Endometrial microvascular endothelial cells (primary cell): Measurements from ENCODE around the gene PLD1. TPM values are rescaled to one million over a fixed set of nuclear protein-coding genes. Genes with fewer than 3 reads are reported as not detected.

Experiments
- in situ Hi-C: cut with HindIII; loops from 2 replicates; pipeline ENCODE4 v1.10.0; 2017; ENCODE audit warnings: low sequenced_read_pairs, low pct_unique_long_range_greater_than_20kb; ENCODE audit errors: inconsistent ontology term
- total RNA-seq: library from RNA; depleted of rRNA; stranded (reverse); fragments of >200 nt; gene quantifications from one replicate; pipeline ENCODE4 v1.2.3, GENCODE V29; 2015; ENCODE audit errors: inconsistent ontology term

The PLD1 gene
- total RNA-seq, 1 donor from 2014 or later: 38.3 TPM

DNA sequence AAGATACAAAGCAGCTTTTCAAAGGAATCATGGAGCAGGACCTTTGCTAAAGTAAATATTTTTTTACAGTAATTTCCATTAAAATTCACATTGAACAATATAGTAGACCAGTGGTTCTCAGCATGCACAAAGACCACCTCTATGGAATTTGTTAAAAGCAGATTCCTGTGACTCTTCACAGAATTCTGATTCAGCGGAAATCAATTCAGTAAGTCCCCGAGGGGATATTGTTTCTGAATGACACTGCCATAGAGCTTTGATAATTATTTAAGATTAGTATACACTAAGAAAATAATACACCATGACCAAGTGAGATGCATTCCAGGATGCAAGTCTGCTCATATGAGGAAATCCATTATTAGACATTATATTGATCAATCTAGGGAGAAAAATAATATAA lies 188.2 kb downstream of the PLD1 start:
- in situ Hi-C loops: no loop called here

- in situ Hi-C loops: no loop called here
Measured at GRCh38 chr3:171620825-171621434, 189.4 kb downstream of the PLD1 start.

DNA sequence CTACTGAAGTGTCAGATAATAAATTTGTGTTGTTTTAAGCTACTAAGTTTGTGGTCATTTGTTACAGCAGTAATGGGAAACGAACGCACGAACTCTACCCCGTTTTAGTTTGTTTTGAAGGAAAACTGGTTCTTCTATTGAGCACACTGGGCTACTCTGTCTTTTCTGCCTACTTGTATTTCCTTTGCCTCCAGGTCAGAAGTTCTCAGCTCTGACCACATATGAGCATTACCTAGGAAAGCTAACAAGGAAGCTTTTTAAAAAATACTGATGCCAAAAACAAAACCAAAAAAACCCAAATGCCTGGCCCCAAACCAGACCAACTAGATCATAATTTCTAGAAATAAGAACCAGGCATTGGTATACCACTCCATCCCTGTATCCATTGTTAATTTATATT lies 193.5 kb downstream of the PLD1 start:
- in situ Hi-C loops: no loop called here

DNA sequence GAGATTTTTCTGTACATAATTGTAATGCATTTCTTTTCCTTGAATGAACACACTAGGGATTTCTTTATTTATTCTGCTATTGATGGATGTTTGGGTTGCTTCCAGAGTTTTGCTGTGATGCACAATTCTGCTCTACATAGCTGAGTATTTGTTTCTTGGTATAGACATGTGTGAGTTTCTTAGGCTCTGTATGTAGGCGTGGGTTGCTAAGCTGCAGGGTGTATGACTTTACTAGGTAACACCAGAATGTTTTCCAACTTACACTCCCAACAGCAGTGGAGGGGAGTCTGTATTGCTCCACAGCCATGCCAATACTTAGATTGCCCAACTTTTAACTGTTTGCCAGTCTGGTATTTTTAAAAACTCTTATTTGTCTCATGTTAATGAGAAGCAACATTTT lies 194.6 kb downstream of the PLD1 start:
- in situ Hi-C loops: no loop called here

DNA sequence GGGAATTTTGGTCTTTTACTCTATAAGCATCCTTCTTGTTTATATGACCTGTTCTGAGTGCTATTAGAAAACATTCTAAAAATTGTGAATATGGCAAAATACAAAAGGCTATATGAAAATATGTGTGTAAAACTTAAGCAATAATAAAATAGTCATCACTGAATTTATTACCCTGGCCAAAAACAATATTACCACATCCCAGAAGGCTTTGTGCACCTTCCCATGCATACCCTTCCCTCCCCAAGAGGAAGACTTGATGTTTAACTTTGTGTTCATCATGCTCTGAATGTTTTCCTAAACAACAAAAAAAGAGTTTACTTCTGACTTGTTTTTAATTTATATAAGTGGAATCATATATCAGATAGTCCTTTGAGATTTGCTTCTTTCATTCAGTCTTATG lies 195.0 kb downstream of the PLD1 start:
- in situ Hi-C loops: no loop called here

DNA sequence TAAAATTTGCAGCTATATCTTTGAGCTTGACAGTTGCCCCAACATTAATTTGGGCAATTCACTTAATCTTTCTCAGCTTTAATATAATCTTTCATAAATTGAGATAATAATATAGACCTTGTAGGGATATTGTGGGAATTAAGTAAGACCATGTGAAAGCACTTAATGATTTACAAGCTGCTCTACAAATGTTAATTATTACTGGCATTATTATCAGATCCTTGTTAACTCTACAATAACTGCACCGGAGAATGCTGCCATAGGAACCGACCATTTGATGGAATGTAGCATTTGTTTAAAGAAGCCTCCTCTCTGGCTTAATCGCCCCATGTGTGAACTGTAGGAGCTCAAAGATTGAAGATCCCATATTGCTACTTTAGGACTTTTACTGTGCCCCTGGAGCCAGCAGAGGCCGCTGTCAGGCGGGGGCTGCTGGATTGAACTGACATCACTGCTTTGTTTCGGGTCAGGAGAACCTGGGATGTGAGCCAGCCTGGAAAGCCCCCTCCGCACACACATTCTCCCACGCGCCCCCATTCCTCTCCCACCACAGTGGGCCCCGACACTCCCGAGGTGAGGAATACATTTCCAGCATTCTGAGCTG lies 195.9 kb downstream of the PLD1 start:
- in situ Hi-C loops: no loop called here

GRCh38 chr3:171607452-171607851 lies 202.8 kb downstream of the PLD1 start:
- in situ Hi-C loops: no loop called here

- in situ Hi-C loops: no loop called here
Measured at GRCh38 chr3:171606151-171606751, 204.0 kb downstream of the PLD1 start.

GRCh38 chr3:171604370-171604769 lies 205.9 kb downstream of the PLD1 start:
- in situ Hi-C loops: no loop called here

- in situ Hi-C loops: no loop called here
Measured at GRCh38 chr3:171602072-171602471, 208.2 kb downstream of the PLD1 start.

DNA sequence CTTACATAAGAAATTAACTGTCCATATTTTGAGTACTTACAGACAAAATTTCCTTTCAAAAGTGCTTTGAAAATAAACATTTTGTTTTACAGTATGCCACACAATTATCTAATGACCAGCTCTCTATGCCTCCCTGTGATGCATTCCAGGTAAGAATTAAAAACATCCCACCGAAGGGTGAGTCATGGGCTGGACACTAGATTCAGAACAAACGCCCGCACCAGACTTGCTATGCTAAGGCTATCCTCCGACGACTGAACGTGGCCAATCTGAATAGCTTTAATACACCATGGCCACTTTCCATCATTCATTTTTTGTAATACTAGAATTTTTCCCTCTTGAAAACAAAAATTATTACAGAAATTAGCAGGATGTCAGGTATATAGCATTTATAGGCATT lies 210.3 kb downstream of the PLD1 start:
- in situ Hi-C loops: no loop called here

DNA sequence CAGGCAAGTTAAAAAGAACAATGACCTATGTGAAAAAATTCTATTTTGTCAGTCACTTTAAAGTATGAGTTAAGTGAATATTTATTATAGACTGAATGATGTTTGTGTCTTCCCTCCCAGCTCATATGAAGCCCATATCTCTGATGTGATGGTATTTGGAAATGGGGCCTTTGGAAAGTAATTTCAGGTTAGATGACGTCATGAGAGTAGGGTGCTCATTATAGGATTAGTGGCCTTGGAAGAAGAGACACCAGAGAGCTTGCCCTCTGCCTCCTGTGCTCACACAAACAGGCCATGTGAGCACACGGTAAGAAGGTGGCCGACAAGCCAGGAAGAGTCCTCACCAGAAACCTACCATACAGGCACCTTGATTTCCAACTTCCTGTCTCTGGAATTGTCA lies 211.3 kb downstream of the PLD1 start:
- in situ Hi-C loops: no loop called here

DNA sequence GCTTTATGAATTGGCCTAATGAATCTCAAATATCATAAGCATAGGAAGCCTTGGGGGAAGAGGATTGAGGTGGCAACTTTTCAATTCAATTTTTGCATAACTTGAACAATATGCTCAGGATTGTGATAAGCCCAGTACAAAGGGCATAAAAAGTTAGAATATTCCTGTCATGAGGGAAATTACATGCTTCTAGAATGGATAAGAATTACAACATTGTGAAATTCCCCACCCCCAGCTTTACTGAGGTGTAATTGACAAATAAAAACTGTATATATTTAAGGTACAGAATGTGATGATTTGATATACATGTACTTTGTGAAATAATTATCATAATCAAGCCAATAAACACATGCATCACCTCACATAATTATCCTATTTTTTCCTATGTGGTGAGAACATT lies 217.5 kb downstream of the PLD1 start:
- in situ Hi-C loops: no loop called here

- in situ Hi-C loops: no loop called here
Measured at GRCh38 chr3:171591070-171591469, 219.2 kb downstream of the PLD1 start.

DNA sequence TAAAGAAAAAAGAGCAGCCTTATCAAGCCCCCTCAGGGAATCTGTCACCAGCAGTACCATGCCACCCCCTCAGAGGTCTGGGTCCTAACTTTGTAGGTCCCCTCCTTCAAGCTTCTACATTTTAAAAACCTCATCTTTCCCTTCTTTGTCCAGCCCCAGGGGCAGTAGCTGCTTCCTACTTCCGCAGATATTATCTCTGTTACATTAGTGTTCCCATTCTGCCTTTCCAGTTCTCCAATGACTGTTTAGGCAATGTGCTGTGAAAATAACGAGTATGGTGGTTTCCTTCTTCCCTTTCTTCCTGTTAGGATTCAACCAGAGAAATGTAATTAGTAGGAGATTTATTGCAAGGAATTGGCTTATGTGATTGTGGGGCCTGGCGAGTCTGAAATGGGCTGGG lies 224.0 kb downstream of the PLD1 start:
- in situ Hi-C loops: no loop called here

DNA sequence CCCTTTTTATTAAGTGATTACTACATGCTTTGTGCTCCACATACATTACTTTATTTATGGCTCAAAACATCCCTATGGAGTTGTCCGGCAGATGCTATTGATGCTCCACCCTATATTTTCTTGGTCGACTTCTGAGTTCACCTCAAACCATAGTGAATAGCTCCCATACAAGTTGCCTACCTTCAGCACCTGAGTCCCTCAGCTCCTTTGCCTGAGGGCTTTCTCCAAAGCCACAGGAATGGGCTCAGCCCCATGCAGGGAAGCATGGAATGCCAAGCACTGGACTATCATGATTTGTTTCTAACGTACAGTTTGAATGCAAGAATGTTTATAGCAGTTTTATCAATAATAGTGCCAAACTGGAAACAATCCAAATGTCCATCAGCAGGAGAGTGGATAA lies 225.2 kb downstream of the PLD1 start:
- in situ Hi-C loops: no loop called here

GRCh38 chr3:171584100-171584499 lies 226.2 kb downstream of the PLD1 start:
- in situ Hi-C loops: no loop called here

DNA sequence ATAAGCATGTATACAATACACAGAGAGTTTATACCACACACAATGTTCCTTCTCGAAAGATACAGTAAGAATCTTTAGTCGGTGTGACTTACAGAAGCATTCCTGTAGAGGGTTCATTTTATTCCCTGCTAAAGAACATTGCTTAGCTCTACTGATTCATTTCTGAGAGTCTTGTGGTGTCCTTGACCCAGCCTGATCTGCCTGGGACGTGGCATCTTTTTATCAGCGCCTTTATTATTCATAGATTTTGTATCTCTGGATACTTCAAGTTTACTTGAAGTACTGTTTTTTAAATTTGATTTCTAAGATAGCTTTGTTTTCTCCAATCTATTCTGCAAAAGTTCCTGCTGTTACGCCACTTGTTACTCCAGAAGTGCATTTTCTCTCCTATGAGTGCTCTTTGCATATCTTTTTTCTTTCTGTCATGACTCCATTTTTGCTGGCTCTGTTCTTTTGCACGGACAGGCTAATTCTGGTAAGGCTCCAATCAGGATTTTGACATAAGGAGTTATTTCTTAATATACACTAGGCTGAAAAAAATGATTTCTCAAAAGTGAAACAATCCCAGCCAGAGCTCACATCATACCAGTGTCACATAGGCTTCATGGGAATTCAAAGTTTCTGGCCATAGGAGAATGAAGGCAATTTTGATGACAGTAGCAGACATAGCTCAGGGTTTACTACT lies 235.6 kb downstream of the PLD1 start:
- in situ Hi-C loops: no loop called here

DNA sequence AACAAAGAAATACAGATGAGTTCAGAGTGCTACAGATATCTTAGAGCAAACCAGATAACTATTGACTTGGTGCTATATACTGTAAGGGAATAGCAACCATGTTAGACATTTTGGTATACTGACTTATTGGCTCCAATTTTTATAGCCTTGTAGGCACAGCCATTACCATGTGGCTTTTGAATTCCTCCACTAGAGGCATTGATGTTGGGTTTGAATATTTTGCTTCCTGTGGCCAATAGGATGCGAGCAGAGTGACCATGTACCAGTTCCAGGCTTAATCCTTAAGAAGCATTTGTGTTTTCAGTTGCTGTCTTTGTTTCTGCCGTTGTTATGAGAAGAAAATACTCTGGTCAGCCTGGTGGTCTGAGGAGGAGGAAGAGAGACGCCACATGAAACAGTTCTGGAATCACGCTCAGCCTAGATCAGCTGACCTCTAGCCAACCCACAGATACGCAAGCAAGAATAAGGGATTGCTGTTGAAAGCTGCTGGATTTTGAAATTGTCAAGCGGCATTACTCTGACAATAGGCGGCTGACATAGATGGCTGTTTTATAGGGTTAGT lies 240.6 kb downstream of the PLD1 start:
- in situ Hi-C loops: no loop called here

- in situ Hi-C loops: no loop called here
Measured at GRCh38 chr3:171568766-171569165, 241.5 kb downstream of the PLD1 start.
